Breast epithelium (tissue), 4 donors: ENCODE measurements around the gene ADCY6. TPM values are rescaled to one million over a fixed set of nuclear protein-coding genes. Genes with fewer than 3 reads are reported as not detected.
A peak's percentile ranks its signal among the peaks of the same experiment; 100 is the strongest.

ENCODE experiments used
- DNase-seq, 2 donors: peaks; one replicate each; pipeline ENCODE4 v3.0.0-alpha.2; 2019; ENCODE audit warnings: low spot score in 2 of 2
- H3K27ac ChIP-seq, 2 donors: fragments of 200-600 bp; sonication (generic) in 1 of 2; one replicate each; pipeline ENCODE4 v1.5.1; 2016 to 2019; ENCODE audit warnings: mild to moderate bottlenecking in 1 of 2
- H3K27me3 ChIP-seq, 2 donors: fragments of 200-600 bp; sonication (generic) in 1 of 2; one replicate each; pipeline versions ENCODE4 v1.5.1 to v1.6.0; 2017 to 2019; ENCODE audit warnings: control low read depth in 1 of 2, mild to moderate bottlenecking in 1 of 2
- H3K36me3 ChIP-seq: fragments of 200-600 bp; one replicate; pipeline ENCODE4 v1.5.1; 2019
- H3K4me1 ChIP-seq, 2 donors: fragments of 200-600 bp; sonication (generic); one replicate each; pipeline ENCODE4 v1.5.1; 2016 to 2019; ENCODE audit warnings: control low read depth in 1 of 2
- H3K4me3 ChIP-seq, 3 donors: fragments of 200-600 bp; sonication (generic); 1 replicate in 2 of 3; 2 replicates in 1 of 3; pipeline ENCODE4 v1.5.1; 2016 to 2019; ENCODE audit warnings: mild to moderate bottlenecking in 3 of 3, moderate library complexity in 2 of 3
- H3K9me3 ChIP-seq, 2 donors: fragments of 200-600 bp; sonication (generic) in 1 of 2; one replicate each; pipeline ENCODE4 v1.5.1; 2016 to 2019; ENCODE audit warnings: control low read depth in 1 of 2
- POLR2A ChIP-seq: fragments of 450-650 bp; IDR thresholded peaks from one replicate; pipeline ENCODE4 v1.6.1; 2016; ENCODE audit warnings: antibody characterized with exemption, mild to moderate bottlenecking, moderate library complexity
- POLR2AphosphoS5 ChIP-seq, 3 donors: sonication (generic); formaldehyde crosslinking; IDR thresholded peaks; one replicate each; pipeline ENCODE4 v1.6.1; 2017; ENCODE audit warnings: antibody characterized with exemption in 3 of 3
- intact Hi-C: fragments of 100-400 bp; cut with DNase I; formaldehyde crosslinking; loops from one replicate; pipeline ENCODE4 v1.15.1; 2023; ENCODE audit warnings: low total_unique reads
- total RNA-seq, 3 donors: library from RNA; depleted of rRNA; stranded (reverse); fragments of >200 nt; gene quantifications; one replicate each; pipeline ENCODE4 v1.1.0, GENCODE V29; 2016
- TF ChIP-seq, protein P1 (sequence below), 3 donors: fragments of 450-650 bp; IDR thresholded peaks; one replicate each; pipeline ENCODE4 v1.5.1; 2016 to 2017; ENCODE audit warnings: antibody characterized with exemption in 3 of 3, mild to moderate bottlenecking in 3 of 3, moderate library complexity in 3 of 3

The ADCY6 gene
- total RNA-seq, 3 donors from 2014 or later, result 42.0 to 61.4 (median 46.7) TPM

DNA sequence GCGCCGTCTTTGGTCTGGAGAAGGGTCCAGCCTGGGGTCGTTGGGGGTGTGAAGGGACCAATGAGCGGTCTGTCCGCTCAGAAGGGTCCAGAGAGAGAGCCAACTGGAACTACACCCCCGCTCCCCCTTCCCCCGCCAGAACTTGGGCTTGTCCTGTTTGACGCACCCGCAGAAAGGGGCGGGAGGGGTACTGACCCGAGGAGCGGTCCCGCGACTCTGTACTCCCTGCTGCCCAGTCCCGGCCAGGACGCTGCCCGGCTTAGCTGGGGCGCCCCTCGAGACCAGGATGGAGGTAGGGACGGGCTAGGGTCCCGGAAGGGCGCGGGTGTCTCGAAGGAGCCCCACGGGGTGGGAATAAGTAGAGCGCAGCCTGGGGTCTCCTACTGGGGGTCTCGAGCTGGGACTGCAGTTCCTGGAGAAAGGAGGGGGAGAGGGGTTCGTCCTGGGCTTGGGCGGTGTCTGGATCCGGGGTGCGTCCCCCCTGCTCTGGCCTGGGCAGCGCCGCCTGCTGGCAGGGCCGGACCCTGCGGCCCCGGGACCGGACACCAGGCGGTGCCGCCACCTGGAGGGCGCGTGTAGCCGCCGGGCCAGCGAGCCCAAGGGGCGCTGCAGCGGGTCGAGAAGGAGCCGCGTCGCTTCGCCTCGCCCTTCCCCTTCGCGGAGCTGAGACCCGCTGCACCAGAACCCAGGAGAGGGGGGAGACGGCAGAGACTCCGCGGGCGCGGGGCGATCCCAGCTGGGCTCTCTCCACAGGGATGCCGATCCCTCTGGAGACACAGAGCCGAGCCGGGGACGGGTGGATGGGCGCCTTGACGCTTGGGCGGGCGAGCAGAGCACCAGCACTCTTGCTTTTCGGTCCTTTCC, 25.6 kb upstream of the ADCY6 start:
- intact Hi-C loops, result no loop called here
- H3K4me3 ChIP-seq, result peak overlapping the region; percentile 77 to 98 (median 85)
- TF ChIP-seq POLR2AphosphoS5 (IDR thresholded peaks at IDR 0.05) (peak in 1 of 3 donors; percentile 10), POLR2A (no peak)
- TF ChIP-seq, protein P1, sequence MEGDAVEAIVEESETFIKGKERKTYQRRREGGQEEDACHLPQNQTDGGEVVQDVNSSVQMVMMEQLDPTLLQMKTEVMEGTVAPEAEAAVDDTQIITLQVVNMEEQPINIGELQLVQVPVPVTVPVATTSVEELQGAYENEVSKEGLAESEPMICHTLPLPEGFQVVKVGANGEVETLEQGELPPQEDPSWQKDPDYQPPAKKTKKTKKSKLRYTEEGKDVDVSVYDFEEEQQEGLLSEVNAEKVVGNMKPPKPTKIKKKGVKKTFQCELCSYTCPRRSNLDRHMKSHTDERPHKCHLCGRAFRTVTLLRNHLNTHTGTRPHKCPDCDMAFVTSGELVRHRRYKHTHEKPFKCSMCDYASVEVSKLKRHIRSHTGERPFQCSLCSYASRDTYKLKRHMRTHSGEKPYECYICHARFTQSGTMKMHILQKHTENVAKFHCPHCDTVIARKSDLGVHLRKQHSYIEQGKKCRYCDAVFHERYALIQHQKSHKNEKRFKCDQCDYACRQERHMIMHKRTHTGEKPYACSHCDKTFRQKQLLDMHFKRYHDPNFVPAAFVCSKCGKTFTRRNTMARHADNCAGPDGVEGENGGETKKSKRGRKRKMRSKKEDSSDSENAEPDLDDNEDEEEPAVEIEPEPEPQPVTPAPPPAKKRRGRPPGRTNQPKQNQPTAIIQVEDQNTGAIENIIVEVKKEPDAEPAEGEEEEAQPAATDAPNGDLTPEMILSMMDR (IDR thresholded peaks at IDR 0.05), result peak; percentile 84 to 97 (median 95)
- peak overlapping the region; percentile 77 to 95 for H3K27ac ChIP-seq
- DNase-seq, result peak; percentile 70 to 79
- H3K4me1 ChIP-seq, result peaks cover 8% of the 10 kb centered on the region in 2 donors
- no peaks in the 10 kb centered on the region for H3K9me3 ChIP-seq
- H3K27me3 ChIP-seq, result no peaks in the 10 kb centered on the region
- H3K36me3 ChIP-seq, result no peaks in the 10 kb centered on the region

DNA sequence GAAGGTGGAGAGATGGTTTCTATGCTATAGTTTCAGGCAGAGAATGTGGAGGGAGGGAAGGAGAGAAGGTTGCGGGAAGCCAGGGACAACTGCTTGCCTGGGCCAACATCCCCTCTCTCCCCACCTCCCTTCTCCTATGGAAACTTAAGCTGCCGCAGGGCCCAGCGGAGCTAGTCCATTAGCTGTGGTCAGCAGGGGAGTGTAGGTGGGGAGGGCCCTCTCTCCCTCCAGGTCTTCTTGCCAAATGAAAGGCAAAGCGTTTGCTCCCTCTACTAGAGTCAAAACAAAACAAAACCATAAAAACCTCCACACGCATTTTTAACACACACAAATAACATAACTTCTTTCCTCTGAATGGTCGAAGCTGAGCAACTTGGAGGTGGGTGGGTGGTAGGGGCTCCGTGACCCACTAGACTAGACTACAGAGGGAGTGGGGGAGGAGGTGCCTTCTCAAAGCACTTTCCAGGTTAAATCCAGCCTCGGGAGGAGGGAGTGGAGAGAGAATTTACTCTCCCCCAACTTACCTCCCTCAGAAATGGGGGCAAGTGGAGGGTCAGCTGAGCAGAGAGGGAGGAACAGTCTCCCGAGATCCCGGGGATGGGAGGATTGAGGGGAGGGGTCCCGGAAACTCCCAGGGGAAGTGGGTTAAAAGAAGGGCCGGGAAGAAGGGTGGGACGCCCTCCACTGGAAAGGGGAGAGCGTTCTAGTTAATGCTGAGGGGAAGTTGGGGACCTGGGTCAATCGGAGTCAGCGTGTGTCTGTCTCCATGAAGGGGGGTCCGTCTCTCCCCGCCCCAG, 24.8 kb upstream of the ADCY6 start:
- no peaks in the 10 kb centered on the region for H3K36me3 ChIP-seq
- intact Hi-C loops, result no loop called here
- TF ChIP-seq POLR2A (no peak), POLR2AphosphoS5 (IDR thresholded peaks at IDR 0.05) (no peak)
- TF ChIP-seq, protein P1 (IDR thresholded peaks at IDR 0.05), result no peak
- peak overlapping the region; percentile 77 to 98 (median 85) for H3K4me3 ChIP-seq
- H3K27ac ChIP-seq, result peak overlapping the region; percentile 77 to 95
- H3K9me3 ChIP-seq, result no peaks in the 10 kb centered on the region
- no peak for DNase-seq
- H3K27me3 ChIP-seq, result no peaks in the 10 kb centered on the region
- peaks cover 8% of the 10 kb centered on the region in 2 donors for H3K4me1 ChIP-seq

DNA sequence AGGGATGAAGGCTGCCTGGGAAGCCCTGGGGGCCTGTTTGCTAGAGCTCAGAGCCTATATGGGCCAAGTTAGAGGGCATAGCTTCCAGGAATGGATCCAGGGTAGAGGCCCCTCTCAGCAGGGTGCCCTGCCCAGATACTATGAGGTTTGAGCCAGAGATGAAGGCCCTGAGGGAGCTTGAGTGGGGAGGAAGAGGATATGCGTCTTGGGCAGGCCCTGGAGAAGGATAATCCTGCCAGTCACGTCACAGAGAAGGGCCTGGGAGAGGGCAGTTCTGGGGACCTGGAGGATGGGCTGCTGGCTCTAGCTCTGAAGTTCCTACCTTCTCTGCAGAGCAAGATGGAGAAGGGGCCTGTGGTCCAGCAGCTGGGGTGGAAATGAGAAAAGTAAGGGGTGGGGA, 23.5 kb upstream of the ADCY6 start:
- Histone ChIP-seq H3K27ac (peak overlapping the region in 1 of 2 donors; percentile 88), H3K4me1 (peaks cover 8% of the 10 kb centered on the region in 2 donors), H3K9me3 (no peaks in the 10 kb centered on the region), H3K4me3 (no peak overlapping the region), H3K27me3 (no peaks in the 10 kb centered on the region), H3K36me3 (no peaks in the 10 kb centered on the region)
- no peak for DNase-seq
- intact Hi-C loops, result no loop called here
- TF ChIP-seq, protein P1 (IDR thresholded peaks at IDR 0.05), result no peak
- TF ChIP-seq POLR2AphosphoS5 (IDR thresholded peaks at IDR 0.05) (no peak), POLR2A (no peak)

DNA sequence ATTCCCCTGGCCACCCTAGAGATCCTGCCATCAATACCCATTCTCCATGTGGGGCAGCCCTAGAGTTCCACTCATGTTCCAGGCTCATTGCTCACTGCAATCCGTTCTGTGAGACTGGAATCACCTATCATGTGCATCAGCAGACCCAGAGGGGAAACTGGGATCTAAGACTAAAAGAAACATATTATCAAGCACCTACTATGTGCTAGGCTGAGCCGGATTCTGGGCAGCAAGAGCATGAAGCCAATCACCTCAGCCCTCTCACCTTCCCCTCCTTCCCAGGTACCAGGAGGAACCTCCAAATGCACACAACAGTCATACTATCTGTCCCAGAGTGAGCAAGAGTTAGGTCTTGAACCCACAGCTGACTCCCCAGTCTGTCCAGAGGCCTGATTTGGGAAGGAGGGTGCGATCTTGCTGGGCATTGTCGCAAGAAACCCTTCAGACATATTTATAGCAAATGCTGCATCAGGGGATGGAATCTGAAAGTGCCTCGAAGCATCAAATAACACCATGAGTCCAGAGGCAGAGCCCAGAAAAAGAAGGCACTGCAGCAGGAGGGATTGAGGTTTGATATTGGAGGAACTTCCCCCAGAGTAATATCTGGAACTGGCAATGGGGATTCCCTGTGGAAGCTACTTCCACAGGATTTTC, 22.7 kb upstream of the ADCY6 start:
- DNase-seq, result no peak
- intact Hi-C loops, result no loop called here
- H3K4me3 ChIP-seq, result no peak overlapping the region
- no peaks in the 10 kb centered on the region for H3K27me3 ChIP-seq
- H3K27ac ChIP-seq, result peak overlapping the region; percentile 34 to 88
- H3K9me3 ChIP-seq, result no peaks in the 10 kb centered on the region
- no peak for TF ChIP-seq POLR2AphosphoS5 (IDR thresholded peaks at IDR 0.05)
- TF ChIP-seq POLR2A, result no peak
- TF ChIP-seq, protein P1 (IDR thresholded peaks at IDR 0.05), result no peak
- H3K4me1 ChIP-seq, result peaks cover 8% of the 10 kb centered on the region in 2 donors
- no peaks in the 10 kb centered on the region for H3K36me3 ChIP-seq
